ENCODE results near the gene EHD1. TPM values are rescaled to one million over a fixed set of nuclear protein-coding genes. Genes with fewer than 3 reads are reported as not detected.

The EHD1 gene
- total RNA-seq, 4 donors from 2014 or later, result 67.9 to 202 (median 116) TPM

DNA sequence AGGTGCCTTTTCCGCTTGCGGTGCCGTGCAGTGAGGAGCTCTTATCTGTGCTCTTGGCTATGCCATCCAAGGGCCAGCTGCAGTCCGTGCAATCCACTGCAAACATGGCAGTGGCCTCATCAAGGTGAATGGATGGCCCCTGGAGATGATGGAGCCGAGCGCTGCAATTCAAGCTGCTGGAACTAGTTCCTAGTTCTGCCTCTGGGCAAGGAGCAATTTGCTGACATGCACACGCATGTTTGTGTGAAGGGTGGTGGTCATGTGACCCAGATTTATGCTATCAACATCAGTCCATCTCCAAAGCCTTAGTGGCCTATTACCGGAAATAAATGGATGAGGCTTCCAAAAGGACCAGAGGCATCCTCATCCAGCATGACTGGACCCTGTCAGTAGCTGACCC lies 3.1 kb upstream of the EHD1 start:
- DNase-seq, result no peak

DNA sequence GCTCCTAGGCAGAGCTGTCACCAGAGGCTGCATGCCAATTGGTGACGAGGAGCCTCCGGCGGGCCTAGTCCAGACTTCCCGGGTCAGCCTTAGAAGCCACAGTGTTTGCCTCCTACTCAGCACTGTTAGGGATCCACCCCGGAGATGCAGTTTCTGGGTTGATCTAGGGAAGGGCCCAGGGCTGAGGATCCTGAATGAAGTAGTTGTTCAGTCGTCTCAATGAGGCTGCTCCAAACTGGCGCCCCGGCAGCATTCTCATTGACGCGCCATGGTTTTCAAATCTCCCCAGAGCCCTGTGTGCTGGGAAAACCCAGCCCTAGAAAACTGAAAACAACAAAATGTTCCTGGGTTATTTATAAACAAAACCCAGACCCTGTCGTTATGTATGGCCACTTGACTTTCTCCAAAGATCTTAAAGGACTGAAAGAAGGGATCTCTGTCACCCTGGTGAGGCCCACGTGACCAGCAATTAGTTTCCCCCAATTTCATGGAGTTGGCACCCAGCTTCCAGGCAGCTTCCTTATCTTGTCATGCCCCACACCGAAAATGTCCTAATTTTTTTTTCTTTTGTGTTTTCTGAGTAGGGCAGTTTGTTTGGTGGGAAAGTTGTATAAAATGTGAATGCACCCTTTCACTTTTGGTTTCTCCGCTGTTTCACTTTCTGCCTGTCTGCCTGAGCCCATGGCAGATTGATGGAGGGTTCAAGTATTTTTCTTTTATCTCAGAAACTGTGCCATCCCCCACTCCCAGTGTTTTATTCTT lies 2.0 kb upstream of the EHD1 start:
- no peaks in the 10 kb centered on the region for H3K27me3 ChIP-seq
- no peak for DNase-seq
- peaks cover 18 to 42% (median 30%) of the 10 kb centered on the region in 4 donors for H3K4me1 ChIP-seq
- peak overlapping the region; percentile 88 to 98 (median 92) for H3K27ac ChIP-seq
- no peaks in the 10 kb centered on the region for H3K36me3 ChIP-seq
- no peak for TF ChIP-seq EP300 (IDR thresholded peaks at IDR 0.05; ENCODE audit: low read depth)
- no peak for TF ChIP-seq POLR2AphosphoS5 (IDR thresholded peaks at IDR 0.05)
- TF ChIP-seq, protein P1, sequence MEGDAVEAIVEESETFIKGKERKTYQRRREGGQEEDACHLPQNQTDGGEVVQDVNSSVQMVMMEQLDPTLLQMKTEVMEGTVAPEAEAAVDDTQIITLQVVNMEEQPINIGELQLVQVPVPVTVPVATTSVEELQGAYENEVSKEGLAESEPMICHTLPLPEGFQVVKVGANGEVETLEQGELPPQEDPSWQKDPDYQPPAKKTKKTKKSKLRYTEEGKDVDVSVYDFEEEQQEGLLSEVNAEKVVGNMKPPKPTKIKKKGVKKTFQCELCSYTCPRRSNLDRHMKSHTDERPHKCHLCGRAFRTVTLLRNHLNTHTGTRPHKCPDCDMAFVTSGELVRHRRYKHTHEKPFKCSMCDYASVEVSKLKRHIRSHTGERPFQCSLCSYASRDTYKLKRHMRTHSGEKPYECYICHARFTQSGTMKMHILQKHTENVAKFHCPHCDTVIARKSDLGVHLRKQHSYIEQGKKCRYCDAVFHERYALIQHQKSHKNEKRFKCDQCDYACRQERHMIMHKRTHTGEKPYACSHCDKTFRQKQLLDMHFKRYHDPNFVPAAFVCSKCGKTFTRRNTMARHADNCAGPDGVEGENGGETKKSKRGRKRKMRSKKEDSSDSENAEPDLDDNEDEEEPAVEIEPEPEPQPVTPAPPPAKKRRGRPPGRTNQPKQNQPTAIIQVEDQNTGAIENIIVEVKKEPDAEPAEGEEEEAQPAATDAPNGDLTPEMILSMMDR (IDR thresholded peaks at IDR 0.05), result no peak
- no peak for TF ChIP-seq POLR2A (IDR thresholded peaks at IDR 0.05)
- WGBS, 2 donors (ENCODE audit: low coverage in 1 of 2), result 52 to 56% methylated on average over 4 to 14 of the region's 14 CpGs
- no peaks in the 10 kb centered on the region for H3K9me3 ChIP-seq
- H3K4me3 ChIP-seq, result peak overlapping the region in 1 of 4 donors; percentile 6
- in situ Hi-C loops (cut with MboI; ENCODE audit: low pct_ligation_motif_present in 1 of 4, low pct_unique_long_range_greater_than_20kb in 1 of 4, low sequenced_read_pairs in 3 of 4), result loop anchor here in 1 of 4 donors (5.0 kb wide), 1 partner anchor 33 kb away; no protein-coding TSS in a partner anchor
- intact Hi-C loops (cut with DNase I; ENCODE audit: low total_unique reads), result no loop called here

More for the DNA sequence above, 3.1 kb upstream of the EHD1 start:
- no peak overlapping the region for H3K4me3 ChIP-seq
- no peaks in the 10 kb centered on the region for H3K36me3 ChIP-seq
- H3K27me3 ChIP-seq, result no peaks in the 10 kb centered on the region
- peaks cover 7 to 41% (median 19%) of the 10 kb centered on the region in 4 donors for H3K4me1 ChIP-seq
- TF ChIP-seq POLR2AphosphoS5 (IDR thresholded peaks at IDR 0.05), result peak in 1 of 3 donors; percentile 5
- TF ChIP-seq EP300 (IDR thresholded peaks at IDR 0.05; ENCODE audit: low read depth), result no peak
- in situ Hi-C loops (cut with MboI; ENCODE audit: low pct_ligation_motif_present in 1 of 4, low pct_unique_long_range_greater_than_20kb in 1 of 4, low sequenced_read_pairs in 3 of 4) (loop anchor here in 1 of 4 donors (5.0 kb wide), 1 partner anchor 34 kb away; no protein-coding TSS in a partner anchor), intact Hi-C loops (cut with DNase I; ENCODE audit: low total_unique reads) (no loop called here)
- H3K27ac ChIP-seq, result peak overlapping the region in 2 of 4 donors; percentile 88 to 98
- H3K9me3 ChIP-seq, result no peaks in the 10 kb centered on the region
- 76 to 93% methylated on average over 4 to 8 of the region's 8 CpGs for WGBS, 2 donors (ENCODE audit: low coverage in 1 of 2)

DNA sequence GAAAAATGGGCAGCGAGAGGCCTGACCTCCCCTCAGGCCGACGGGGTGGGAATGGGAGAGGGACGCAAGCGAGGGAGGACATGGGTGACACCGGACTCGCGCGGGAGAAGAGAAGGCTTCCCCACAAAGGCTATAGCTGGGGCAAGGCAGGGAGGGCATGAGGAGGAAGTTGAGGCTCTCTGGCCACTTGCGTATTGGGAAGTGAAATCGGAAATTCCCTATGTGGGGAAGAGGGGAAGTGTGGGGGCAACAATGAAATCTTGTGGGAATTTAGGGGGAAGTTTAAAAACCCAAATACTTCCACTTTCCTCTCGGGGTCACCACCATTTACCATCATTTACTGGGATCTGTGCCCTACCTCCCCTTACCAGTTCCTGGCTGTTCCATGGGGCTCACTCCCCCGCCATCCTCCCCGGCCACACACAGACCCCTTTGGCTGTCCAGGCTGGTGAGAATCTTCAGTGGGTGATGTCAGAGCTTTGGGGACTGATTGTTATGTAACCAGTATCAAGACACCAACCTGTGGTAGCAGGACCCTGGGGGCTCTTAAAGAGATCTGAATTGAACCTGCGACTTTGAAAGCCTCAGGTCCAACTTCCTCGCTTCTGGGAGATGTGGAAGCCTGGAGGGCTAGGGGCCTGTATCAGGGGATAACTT lies 951 bp upstream of the EHD1 start:
- 6 to 15% methylated on average over 3 to 16 of the region's 16 CpGs for WGBS, 2 donors (ENCODE audit: low coverage in 1 of 2)
- in situ Hi-C loops (cut with MboI; ENCODE audit: low pct_ligation_motif_present in 1 of 4, low pct_unique_long_range_greater_than_20kb in 1 of 4, low sequenced_read_pairs in 3 of 4), result no loop called here
- Histone ChIP-seq H3K4me1 (peaks cover 18 to 51% (median 37%) of the 10 kb centered on the region in 4 donors), H3K4me3 (peak overlapping the region; percentile 49 to 81 (median 69)), H3K36me3 (no peaks in the 10 kb centered on the region), H3K27ac (peak overlapping the region; percentile 88 to 98 (median 92)), H3K9me3 (no peaks in the 10 kb centered on the region), H3K27me3 (no peaks in the 10 kb centered on the region)
- DNase-seq, result peak; percentile 33
- TF ChIP-seq, protein P1 (IDR thresholded peaks at IDR 0.05), result no peak
- no peak for TF ChIP-seq POLR2AphosphoS5 (IDR thresholded peaks at IDR 0.05)
- no peak for TF ChIP-seq EP300 (IDR thresholded peaks at IDR 0.05; ENCODE audit: low read depth)
- no peak for TF ChIP-seq POLR2A (IDR thresholded peaks at IDR 0.05)
- intact Hi-C loops (cut with DNase I; ENCODE audit: low total_unique reads), result no loop called here

DNA sequence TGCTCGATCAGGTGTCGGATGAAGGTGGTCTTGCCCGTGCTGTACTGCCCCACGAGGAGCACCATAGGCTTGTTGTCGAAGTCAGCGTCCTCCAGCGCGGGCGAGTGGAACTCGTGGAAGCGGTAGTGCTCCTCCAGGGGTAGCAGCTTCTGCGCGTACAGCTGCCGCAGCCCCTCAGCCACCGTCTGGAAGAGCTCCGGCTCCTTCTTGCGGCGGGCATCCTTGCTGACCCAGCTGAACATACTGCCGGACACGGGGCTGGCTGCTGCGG lies 263 bp downstream of the EHD1 start:
- no peak for DNase-seq
- peaks cover 0 to 4% (median 0%) of the 10 kb centered on the region in 4 donors for H3K36me3 ChIP-seq
- intact Hi-C loops (cut with DNase I; ENCODE audit: low total_unique reads) (no loop called here), in situ Hi-C loops (cut with MboI; ENCODE audit: low pct_ligation_motif_present in 1 of 4, low pct_unique_long_range_greater_than_20kb in 1 of 4, low sequenced_read_pairs in 3 of 4) (no loop called here)
- WGBS, 2 donors (ENCODE audit: low coverage in 1 of 2), result 2% methylated on average over 17 of the region's 21 CpGs; no CpG with 5 or more reads in 1 of the 2 donors
- no peaks in the 10 kb centered on the region for H3K27me3 ChIP-seq
- peak overlapping the region; percentile 88 to 98 (median 92) for H3K27ac ChIP-seq
- H3K9me3 ChIP-seq, result no peaks in the 10 kb centered on the region
- H3K4me3 ChIP-seq, result peak overlapping the region; percentile 50 to 99 (median 69)
- peaks cover 21 to 55% (median 43%) of the 10 kb centered on the region in 4 donors for H3K4me1 ChIP-seq
- TF ChIP-seq POLR2A (IDR thresholded peaks at IDR 0.05) (no peak), POLR2AphosphoS5 (IDR thresholded peaks at IDR 0.05) (no peak), EP300 (IDR thresholded peaks at IDR 0.05; ENCODE audit: low read depth) (no peak)
- TF ChIP-seq, protein P1 (IDR thresholded peaks at IDR 0.05), result peak in 1 of 5 experiments; percentile 37
